GM18511 (cell line): ENCODE results near the gene DNAJC5.
"Not testable (repeated sequence)": the region's sequence is repeated elsewhere in the genome, so short reads cannot be mapped to it uniquely, and the experiment has no call there.

ENCODE experiments used
- ATAC-seq: cut with Tn5 transposase; IDR thresholded peaks from one replicate; pipeline ENCODE4 v1.9.1; 2021; ENCODE audit warnings: mild to moderate bottlenecking, moderate library complexity; ENCODE audit not compliant: unreplicated experiment

Gene DNAJC5

GRCh38 chr20:63966172-63966943, 71.4 kb downstream of the DNAJC5 start:
- ATAC-seq = no peak

GRCh38 chr20:63966944-63967322, 72.0 kb downstream of the DNAJC5 start:
- ATAC-seq = no peak

- no peak for ATAC-seq
Measured at GRCh38 chr20:63967330-63968135, 72.6 kb downstream of the DNAJC5 start.

- ATAC-seq = no peak
Measured at GRCh38 chr20:63968136-63968927, 73.4 kb downstream of the DNAJC5 start.

- ATAC-seq = peak; percentile 13
Measured at GRCh38 chr20:63968928-63969760, 74.2 kb downstream of the DNAJC5 start.

GRCh38 chr20:63969838-63970713, 75.2 kb downstream of the DNAJC5 start, which contains the start of gene ZNF512B:
Gene ZNF512B, minus strand, starts transcription at chr20:63969930. Its CDS starts 1,980 bp downstream, at chr20:63967950.
- peak; percentile 53 for ATAC-seq

GRCh38 chr20:63970714-63971431, 75.9 kb downstream of the DNAJC5 start:
- ATAC-seq = no peak

GRCh38 chr20:63971960-63972311, 77.0 kb downstream of the DNAJC5 start:
- not testable (repeated sequence) for ATAC-seq

- no peak for ATAC-seq
Measured at GRCh38 chr20:63972312-63973159, 77.6 kb downstream of the DNAJC5 start.

GRCh38 chr20:63973160-63973479, 78.2 kb downstream of the DNAJC5 start:
- ATAC-seq = no peak

GRCh38 chr20:63973636-63974401, 78.9 kb downstream of the DNAJC5 start:
- no peak for ATAC-seq

GRCh38 chr20:63974402-63975200, 79.7 kb downstream of the DNAJC5 start:
- no peak for ATAC-seq

- ATAC-seq = not testable (repeated sequence)
Measured at GRCh38 chr20:63976511-63976910, 81.6 kb downstream of the DNAJC5 start.

GRCh38 chr20:63976980-63977738, 82.2 kb downstream of the DNAJC5 start:
- ATAC-seq = no peak

- ATAC-seq = no peak
Measured at GRCh38 chr20:63977739-63978276, 82.9 kb downstream of the DNAJC5 start.
